CD14-positive monocyte (primary cell): ENCODE measurements around the gene TSC22D1. TPM values are rescaled to one million over a fixed set of nuclear protein-coding genes. Genes with fewer than 3 reads are reported as not detected.

ENCODE experiments used
- DNase-seq, 3 donors: peaks; one replicate each; pipeline ENCODE4 v3.0.0-alpha.2; 2011 to 2022
- H2AFZ ChIP-seq: 2 replicates; pipeline ENCODE4 v1.6.0; 2012; ENCODE audit warnings: mild to moderate bottlenecking, low read depth, low read length, inconsistent platforms; ENCODE audit not compliant: insufficient read depth, poor library complexity, severe bottlenecking
- H3K27ac ChIP-seq, 2 donors: 1 replicate in 1 of 2; 2 replicates in 1 of 2; pipeline ENCODE4 v1.5.1; 2012 to 2013; ENCODE audit warnings: low read length in 2 of 2, control low read depth in 1 of 2, inconsistent platforms in 1 of 2, low read depth in 1 of 2, mild to moderate bottlenecking in 1 of 2
- H3K27me3 ChIP-seq, 2 donors: one replicate each; pipeline versions ENCODE4 v1.6.0 to v1.6.1; 2011 to 2013; ENCODE audit warnings: low read length in 2 of 2; ENCODE audit not compliant: control insufficient read depth in 2 of 2, insufficient read depth in 2 of 2
- H3K36me3 ChIP-seq, 2 donors: replicated peaks in 1 of 2; 1 replicate in 1 of 2; 2 replicates in 1 of 2; pipeline versions ENCODE4 v1.5.1 to v1.6.1; 2012 to 2013; ENCODE audit warnings: low read length in 2 of 2, control low read depth in 1 of 2, inconsistent platforms in 1 of 2, mild to moderate bottlenecking in 1 of 2; ENCODE audit not compliant: insufficient read depth in 2 of 2, control insufficient read depth in 1 of 2
- H3K4me1 ChIP-seq, 2 donors: 1 replicate in 1 of 2; 2 replicates in 1 of 2; pipeline versions ENCODE4 v1.5.1 to v1.6.1; 2012 to 2013; ENCODE audit warnings: low read length in 2 of 2, control low read depth in 1 of 2, inconsistent platforms in 1 of 2, mild to moderate bottlenecking in 1 of 2, moderate library complexity in 1 of 2; ENCODE audit not compliant: insufficient read depth in 2 of 2, control insufficient read depth in 1 of 2
- H3K4me2 ChIP-seq: replicated peaks from 2 replicates; pipeline ENCODE3; 2012; ENCODE audit warnings: low read length, moderate library complexity, mild to moderate bottlenecking; ENCODE audit not compliant: poor library complexity, severe bottlenecking; ENCODE audit errors: extremely low read depth
- H3K4me3 ChIP-seq, 3 experiments: fragments of 200-600 bp in 1 of 3; sonication (generic) in 1 of 3; replicated peaks in 1 of 3; 1 replicate in 2 of 3; 2 replicates in 1 of 3; pipeline ENCODE4 v1.5.1; 2011 to 2013; ENCODE audit warnings: low read length in 3 of 3, mild to moderate bottlenecking in 3 of 3, control low read depth in 2 of 3, low read depth in 2 of 3, inconsistent platforms in 1 of 3, moderate library complexity in 1 of 3
- H3K79me2 ChIP-seq: 2 replicates; pipeline ENCODE4 v1.6.0; 2012; ENCODE audit warnings: mild to moderate bottlenecking, control low read depth, inconsistent platforms, low read length, moderate library complexity; ENCODE audit not compliant: insufficient read depth
- H3K9ac ChIP-seq: 2 replicates; pipeline ENCODE4 v1.6.0; 2017; ENCODE audit warnings: low read length, mild to moderate bottlenecking; ENCODE audit not compliant: insufficient read depth, poor library complexity, severe bottlenecking
- H3K9me3 ChIP-seq, 2 donors: replicated peaks in 1 of 2; 1 replicate in 1 of 2; 2 replicates in 1 of 2; pipeline versions ENCODE4 v1.5.1 to v1.6.1; 2012 to 2013; ENCODE audit warnings: low read length in 2 of 2, control low read depth in 1 of 2; ENCODE audit not compliant: control insufficient read depth in 1 of 2, insufficient read depth in 1 of 2
- H4K20me1 ChIP-seq: 2 replicates; pipeline ENCODE4 v1.6.0; 2012; ENCODE audit warnings: mild to moderate bottlenecking, low read length, control low read depth, moderate library complexity; ENCODE audit not compliant: insufficient read depth
- H3K27ac Mint-ChIP-seq, 7 donors: one replicate each; pipeline ENCODE4 v1.8.0; 2020; ENCODE audit warnings: mild to moderate bottlenecking in 7 of 7, mixed read lengths in 7 of 7, moderate library complexity in 6 of 7, inconsistent platforms in 2 of 7
- H3K27me3 Mint-ChIP-seq, 3 donors: one replicate each; pipeline ENCODE4 v1.8.0; 2021 to 2022; ENCODE audit warnings: low read depth in 3 of 3, mild to moderate bottlenecking in 3 of 3, mixed read lengths in 3 of 3, moderate library complexity in 3 of 3, inconsistent platforms in 1 of 3
- H3K36me3 Mint-ChIP-seq, 2 donors: one replicate each; pipeline ENCODE4 v1.8.0; 2020; ENCODE audit warnings: mixed read lengths in 2 of 2, inconsistent platforms in 1 of 2, mild to moderate bottlenecking in 1 of 2
- H3K4me1 Mint-ChIP-seq: one replicate; pipeline ENCODE4 v1.8.0; 2020; ENCODE audit warnings: mild to moderate bottlenecking, mixed read lengths
- H3K4me3 Mint-ChIP-seq, 2 donors: one replicate each; pipeline ENCODE4 v1.8.0; 2020; ENCODE audit warnings: mild to moderate bottlenecking in 2 of 2, mixed read lengths in 2 of 2, moderate library complexity in 1 of 2
- H3K9me3 Mint-ChIP-seq, 7 donors: one replicate each; pipeline ENCODE4 v1.8.0; 2020 to 2022; ENCODE audit warnings: mixed read lengths in 7 of 7, mild to moderate bottlenecking in 6 of 7, moderate library complexity in 6 of 7, inconsistent platforms in 2 of 7
- CTCF ChIP-seq: fragments of 200-600 bp; IDR thresholded peaks from one replicate; pipeline ENCODE4 v1.8.0; 2022; ENCODE audit warnings: antibody characterized with exemption, mild to moderate bottlenecking
- WGBS: methylation state at CpG from one replicate; pipeline ENCODE4 v1.1.5; 2013; ENCODE audit warnings: missing lambda C conversion rate; ENCODE audit not compliant: insufficient coverage; 5-methylcytosine and 5-hydroxymethylcytosine counted together
- intact Hi-C, 2 donors: fragments of 100-400 bp; cut with micrococcal nuclease; formaldehyde crosslinking; loops; one replicate each; pipeline versions ENCODE4 v1.15.0 to v1.15.1; 2023
- polyA plus RNA-seq, 3 donors: library from polyadenylated mRNA; depleted of rRNA in 1 of 3; unstranded in 2 of 3; stranded (reverse) in 1 of 3; fragments of 300-500 nt in 2 of 3; fragments of >200 nt in 1 of 3; fragmentation: Illumina TruSeq in 2 of 3; gene quantifications; 1 replicate in 2 of 3; 2 replicates in 1 of 3; pipeline ENCODE4 v1.2.3, GENCODE V29; 2012 to 2021

Gene TSC22D1
- polyA plus RNA-seq, 3 donors = 1.9 to 10.4 (median 3.1) TPM

GRCh38 chr13:44455769-44456168, 120.4 kb downstream of the TSC22D1 start:
- Mint-ChIP-seq H3K4me3 (no peak overlapping the region), H3K27me3 (no peaks in the 10 kb centered on the region), H3K9me3 (peaks cover 3 to 20% (median 11%) of the 10 kb centered on the region in 7 donors), H3K4me1 (peaks cover 2% of the 10 kb centered on the region), H3K27ac (no peak overlapping the region), H3K36me3 (peaks cover 4 to 13% of the 10 kb centered on the region in 2 donors)
- H3K4me1 ChIP-seq = no peaks in the 10 kb centered on the region
- H3K36me3 ChIP-seq = no peaks in the 10 kb centered on the region
- intact Hi-C loops = no loop called here
- H2AFZ ChIP-seq = no peak overlapping the region
- 94% methylated on average over 4 of the region's 8 CpGs for WGBS
- H3K9ac ChIP-seq = no peak overlapping the region
- TF ChIP-seq CTCF = no peak
- DNase-seq = no peak
- no peak overlapping the region for H3K4me2 ChIP-seq
- H3K4me3 ChIP-seq = no peak overlapping the region
- H3K9me3 ChIP-seq = peaks cover 0 to 12% of the 10 kb centered on the region in 2 donors
- H3K27ac ChIP-seq = no peak overlapping the region
- no peaks in the 10 kb centered on the region for H3K79me2 ChIP-seq
- H4K20me1 ChIP-seq = no peaks in the 10 kb centered on the region
- no peaks in the 10 kb centered on the region for H3K27me3 ChIP-seq

- no peak overlapping the region for H3K4me2 ChIP-seq
- H3K79me2 ChIP-seq = no peaks in the 10 kb centered on the region
Measured at GRCh38 chr13:44453881-44454280, 122.2 kb downstream of the TSC22D1 start.

More at GRCh38 chr13:44453881-44454280, 122.2 kb downstream of the TSC22D1 start:
- H2AFZ ChIP-seq = no peak overlapping the region
- WGBS = no CpG with 5 or more reads among the region's 1 CpG
- no peaks in the 10 kb centered on the region for H3K36me3 ChIP-seq
- H3K4me3 ChIP-seq = no peak overlapping the region
- H3K9me3 Mint-ChIP-seq = peaks cover 0 to 12% (median 6%) of the 10 kb centered on the region in 7 donors
- H3K4me3 Mint-ChIP-seq = no peak overlapping the region
- peaks cover 4 to 10% of the 10 kb centered on the region in 2 donors for H3K36me3 Mint-ChIP-seq
- intact Hi-C loops = no loop called here
- H3K27ac ChIP-seq = no peak overlapping the region
- H3K4me1 Mint-ChIP-seq = peaks cover 2% of the 10 kb centered on the region
- TF ChIP-seq CTCF = no peak
- peaks cover 0 to 2% of the 10 kb centered on the region in 2 donors for H3K9me3 ChIP-seq
- H3K4me1 ChIP-seq = no peaks in the 10 kb centered on the region
- DNase-seq = no peak
- no peak overlapping the region for H3K27ac Mint-ChIP-seq
- no peaks in the 10 kb centered on the region for H3K27me3 Mint-ChIP-seq
- no peaks in the 10 kb centered on the region for H3K27me3 ChIP-seq
- no peaks in the 10 kb centered on the region for H4K20me1 ChIP-seq
- no peak overlapping the region for H3K9ac ChIP-seq
